Measurements from ENCODE around the gene NME4. TPM values are rescaled to one million over a fixed set of nuclear protein-coding genes. Genes with fewer than 3 reads are reported as not detected.
"Not testable (repeated sequence)": the region's sequence is repeated elsewhere in the genome, so short reads cannot be mapped to it uniquely, and the experiment has no call there.

Gene NME4
- total and polyA plus RNA-seq, 2 donors = 34.4 to 57.1 TPM

- peak in 6 of 9 donors; percentile 42 to 76 (median 52) for DNase-seq (ENCODE audit: low read depth in 6 of 9, low spot score in 9 of 9)
- Histone ChIP-seq H3K27me3 (ENCODE audit: control insufficient read depth in 2 of 2, insufficient read depth in 1 of 2, low read length in 1 of 2) (peaks cover 0 to 27% of the 10 kb centered on the region in 2 donors), H3K4me1 (ENCODE audit: control insufficient read depth in 2 of 2, insufficient read depth in 2 of 2, low read length in 2 of 2) (peaks cover 0 to 2% of the 10 kb centered on the region in 2 donors), H3K27ac (ENCODE audit: low read depth in 1 of 2, low read length in 1 of 2) (no peak overlapping the region), H3K9me3 (ENCODE audit: control insufficient read depth in 2 of 2, insufficient read depth in 1 of 2, low read length in 1 of 2) (no peaks in the 10 kb centered on the region), H3K36me3 (ENCODE audit: control insufficient read depth in 2 of 2, insufficient read depth in 2 of 2, low read length in 1 of 2) (peaks cover 7 to 9% of the 10 kb centered on the region in 2 donors), H3K4me3 (ENCODE audit: low read length in 2 of 2) (no peak overlapping the region)
- 36% methylated on average over 30 of the region's 30 CpGs for WGBS
Measured at GRCh38 chr16:361872-362701, 34.9 kb upstream of the NME4 start.

- WGBS = 90% methylated on average over 16 of the region's 24 CpGs
- H3K27me3 ChIP-seq (ENCODE audit: control insufficient read depth in 2 of 2, insufficient read depth in 1 of 2, low read length in 1 of 2) = peaks cover 0 to 27% of the 10 kb centered on the region in 2 donors
- peaks cover 13 to 15% of the 10 kb centered on the region in 2 donors for H3K36me3 ChIP-seq (ENCODE audit: control insufficient read depth in 2 of 2, insufficient read depth in 2 of 2, low read length in 1 of 2)
- H3K4me3 ChIP-seq (ENCODE audit: low read length in 2 of 2); H3K9me3 ChIP-seq (ENCODE audit: control insufficient read depth in 2 of 2, insufficient read depth in 1 of 2, low read length in 1 of 2); H3K4me1 ChIP-seq (ENCODE audit: control insufficient read depth in 2 of 2, insufficient read depth in 2 of 2, low read length in 2 of 2); DNase-seq (ENCODE audit: low read depth in 6 of 9, low spot score in 9 of 9); H3K27ac ChIP-seq (ENCODE audit: low read depth in 1 of 2, low read length in 1 of 2): not testable (repeated sequence)
Measured at GRCh38 chr16:362702-362999, 34.3 kb upstream of the NME4 start.

- Histone ChIP-seq H3K9me3 (ENCODE audit: control insufficient read depth in 2 of 2, insufficient read depth in 1 of 2, low read length in 1 of 2) (no peaks in the 10 kb centered on the region), H3K4me3 (ENCODE audit: low read length in 2 of 2) (no peak overlapping the region), H3K4me1 (ENCODE audit: control insufficient read depth in 2 of 2, insufficient read depth in 2 of 2, low read length in 2 of 2) (peaks cover 0 to 2% of the 10 kb centered on the region in 2 donors), H3K36me3 (ENCODE audit: control insufficient read depth in 2 of 2, insufficient read depth in 2 of 2, low read length in 1 of 2) (peaks cover 18 to 21% of the 10 kb centered on the region in 2 donors), H3K27ac (ENCODE audit: low read depth in 1 of 2, low read length in 1 of 2) (no peak overlapping the region), H3K27me3 (ENCODE audit: control insufficient read depth in 2 of 2, insufficient read depth in 1 of 2, low read length in 1 of 2) (peaks cover 0 to 27% of the 10 kb centered on the region in 2 donors)
- WGBS = 84% methylated on average over 20 of the region's 20 CpGs
- no peak for DNase-seq (ENCODE audit: low read depth in 6 of 9, low spot score in 9 of 9)
Measured at GRCh38 chr16:363110-363765, 33.8 kb upstream of the NME4 start.

GRCh38 chr16:363766-364490 lies 33.1 kb upstream of the NME4 start:
- WGBS = 57% methylated on average over 24 of the region's 24 CpGs
- Histone ChIP-seq H3K27me3 (ENCODE audit: control insufficient read depth in 2 of 2, insufficient read depth in 1 of 2, low read length in 1 of 2) (peaks cover 0 to 27% of the 10 kb centered on the region in 2 donors), H3K9me3 (ENCODE audit: control insufficient read depth in 2 of 2, insufficient read depth in 1 of 2, low read length in 1 of 2) (no peaks in the 10 kb centered on the region), H3K4me3 (ENCODE audit: low read length in 2 of 2) (no peak overlapping the region), H3K4me1 (ENCODE audit: control insufficient read depth in 2 of 2, insufficient read depth in 2 of 2, low read length in 2 of 2) (peaks cover 0 to 2% of the 10 kb centered on the region in 2 donors), H3K36me3 (ENCODE audit: control insufficient read depth in 2 of 2, insufficient read depth in 2 of 2, low read length in 1 of 2) (peaks cover 25 to 28% of the 10 kb centered on the region in 2 donors), H3K27ac (ENCODE audit: low read depth in 1 of 2, low read length in 1 of 2) (no peak overlapping the region)
- DNase-seq (ENCODE audit: low read depth in 6 of 9, low spot score in 9 of 9) = no peak

- H3K4me1 ChIP-seq (ENCODE audit: control insufficient read depth in 2 of 2, insufficient read depth in 2 of 2, low read length in 2 of 2) = peaks cover 0 to 9% of the 10 kb centered on the region in 2 donors
- H3K36me3 ChIP-seq (ENCODE audit: control insufficient read depth in 2 of 2, insufficient read depth in 2 of 2, low read length in 1 of 2) = peaks cover 32 to 33% of the 10 kb centered on the region in 2 donors
- H3K4me3 ChIP-seq (ENCODE audit: low read length in 2 of 2) = no peak overlapping the region
- H3K9me3 ChIP-seq (ENCODE audit: control insufficient read depth in 2 of 2, insufficient read depth in 1 of 2, low read length in 1 of 2) = no peaks in the 10 kb centered on the region
- H3K27ac ChIP-seq (ENCODE audit: low read depth in 1 of 2, low read length in 1 of 2) = no peak overlapping the region
- no peak for DNase-seq (ENCODE audit: low read depth in 6 of 9, low spot score in 9 of 9)
- WGBS = 74% methylated on average over 19 of the region's 19 CpGs
- peaks cover 0 to 27% of the 10 kb centered on the region in 2 donors for H3K27me3 ChIP-seq (ENCODE audit: control insufficient read depth in 2 of 2, insufficient read depth in 1 of 2, low read length in 1 of 2)
Measured at GRCh38 chr16:364595-365491, 32.2 kb upstream of the NME4 start.

- H3K36me3 ChIP-seq (ENCODE audit: control insufficient read depth in 2 of 2, insufficient read depth in 2 of 2, low read length in 1 of 2) = peaks cover 32 to 35% of the 10 kb centered on the region in 2 donors
- no peak overlapping the region for H3K4me3 ChIP-seq (ENCODE audit: low read length in 2 of 2)
- no peaks in the 10 kb centered on the region for H3K9me3 ChIP-seq (ENCODE audit: control insufficient read depth in 2 of 2, insufficient read depth in 1 of 2, low read length in 1 of 2)
- peaks cover 0 to 27% of the 10 kb centered on the region in 2 donors for H3K27me3 ChIP-seq (ENCODE audit: control insufficient read depth in 2 of 2, insufficient read depth in 1 of 2, low read length in 1 of 2)
- no peak for DNase-seq (ENCODE audit: low read depth in 6 of 9, low spot score in 9 of 9)
- H3K4me1 ChIP-seq (ENCODE audit: control insufficient read depth in 2 of 2, insufficient read depth in 2 of 2, low read length in 2 of 2) = peaks cover 3 to 21% of the 10 kb centered on the region in 2 donors
- 96% methylated on average over 10 of the region's 10 CpGs for WGBS
- no peak overlapping the region for H3K27ac ChIP-seq (ENCODE audit: low read depth in 1 of 2, low read length in 1 of 2)
Measured at GRCh38 chr16:366476-366875, 30.5 kb upstream of the NME4 start.

- 98% methylated on average over 18 of the region's 18 CpGs for WGBS
- Histone ChIP-seq H3K9me3 (ENCODE audit: control insufficient read depth in 2 of 2, insufficient read depth in 1 of 2, low read length in 1 of 2) (no peaks in the 10 kb centered on the region), H3K4me3 (ENCODE audit: low read length in 2 of 2) (no peak overlapping the region), H3K27ac (ENCODE audit: low read depth in 1 of 2, low read length in 1 of 2) (no peak overlapping the region), H3K36me3 (ENCODE audit: control insufficient read depth in 2 of 2, insufficient read depth in 2 of 2, low read length in 1 of 2) (peaks cover 40 to 44% of the 10 kb centered on the region in 2 donors), H3K27me3 (ENCODE audit: control insufficient read depth in 2 of 2, insufficient read depth in 1 of 2, low read length in 1 of 2) (peaks cover 0 to 20% of the 10 kb centered on the region in 2 donors), H3K4me1 (ENCODE audit: control insufficient read depth in 2 of 2, insufficient read depth in 2 of 2, low read length in 2 of 2) (peaks cover 3 to 23% of the 10 kb centered on the region in 2 donors)
- DNase-seq (ENCODE audit: low read depth in 6 of 9, low spot score in 9 of 9) = no peak
Measured at GRCh38 chr16:367333-367903, 29.6 kb upstream of the NME4 start.

- Histone ChIP-seq H3K27me3 (ENCODE audit: control insufficient read depth in 2 of 2, insufficient read depth in 1 of 2, low read length in 1 of 2) (peaks cover 0 to 11% of the 10 kb centered on the region in 2 donors), H3K36me3 (ENCODE audit: control insufficient read depth in 2 of 2, insufficient read depth in 2 of 2, low read length in 1 of 2) (peaks cover 48 to 56% of the 10 kb centered on the region in 2 donors), H3K27ac (ENCODE audit: low read depth in 1 of 2, low read length in 1 of 2) (no peak overlapping the region), H3K4me3 (ENCODE audit: low read length in 2 of 2) (no peak overlapping the region), H3K4me1 (ENCODE audit: control insufficient read depth in 2 of 2, insufficient read depth in 2 of 2, low read length in 2 of 2) (peaks cover 3 to 23% of the 10 kb centered on the region in 2 donors), H3K9me3 (ENCODE audit: control insufficient read depth in 2 of 2, insufficient read depth in 1 of 2, low read length in 1 of 2) (no peaks in the 10 kb centered on the region)
- DNase-seq (ENCODE audit: low read depth in 6 of 9, low spot score in 9 of 9) = no peak
- WGBS = 97% methylated on average over 29 of the region's 29 CpGs
Measured at GRCh38 chr16:368388-369158, 28.4 kb upstream of the NME4 start.

Data from thymus (tissue), 11 donors.